Right lobe of liver (tissue), 4 donors: ENCODE results near the gene MGA.

Experiments
- CTCF ChIP-seq, 4 donors: fragments of 200-600 bp in 3 of 4; fragments of 450-650 bp in 1 of 4; IDR thresholded peaks; one replicate each; pipeline versions ENCODE4 v1.5.1 to v1.8.0; 2016 to 2022; ENCODE audit warnings: antibody characterized with exemption in 4 of 4, mild to moderate bottlenecking in 2 of 4
- POLR2A ChIP-seq: fragments of 450-650 bp; IDR thresholded peaks from one replicate; pipeline ENCODE4 v1.6.1; 2017; ENCODE audit warnings: antibody characterized with exemption, mild to moderate bottlenecking
- donor health status: DM: no; HTN: no; CAD: no.
- donor health status: DM: no; HTN: no; CAD: no.
- donor health status: DM: no; HTN: yes; CAD: no.

- TF ChIP-seq CTCF (IDR thresholded peaks at IDR 0.05) (no peak), POLR2A (no peak)
Measured at GRCh38 chr15:41814534-41814933, 154.3 kb downstream of the MGA start.
